Measurements from ENCODE around the gene C4A.
A peak's percentile ranks its signal among the peaks of the same experiment; 100 is the strongest.
"Not testable (repeated sequence)": the region's sequence is repeated elsewhere in the genome, so short reads cannot be mapped to it uniquely, and the experiment has no call there.

The C4A gene

DNA sequence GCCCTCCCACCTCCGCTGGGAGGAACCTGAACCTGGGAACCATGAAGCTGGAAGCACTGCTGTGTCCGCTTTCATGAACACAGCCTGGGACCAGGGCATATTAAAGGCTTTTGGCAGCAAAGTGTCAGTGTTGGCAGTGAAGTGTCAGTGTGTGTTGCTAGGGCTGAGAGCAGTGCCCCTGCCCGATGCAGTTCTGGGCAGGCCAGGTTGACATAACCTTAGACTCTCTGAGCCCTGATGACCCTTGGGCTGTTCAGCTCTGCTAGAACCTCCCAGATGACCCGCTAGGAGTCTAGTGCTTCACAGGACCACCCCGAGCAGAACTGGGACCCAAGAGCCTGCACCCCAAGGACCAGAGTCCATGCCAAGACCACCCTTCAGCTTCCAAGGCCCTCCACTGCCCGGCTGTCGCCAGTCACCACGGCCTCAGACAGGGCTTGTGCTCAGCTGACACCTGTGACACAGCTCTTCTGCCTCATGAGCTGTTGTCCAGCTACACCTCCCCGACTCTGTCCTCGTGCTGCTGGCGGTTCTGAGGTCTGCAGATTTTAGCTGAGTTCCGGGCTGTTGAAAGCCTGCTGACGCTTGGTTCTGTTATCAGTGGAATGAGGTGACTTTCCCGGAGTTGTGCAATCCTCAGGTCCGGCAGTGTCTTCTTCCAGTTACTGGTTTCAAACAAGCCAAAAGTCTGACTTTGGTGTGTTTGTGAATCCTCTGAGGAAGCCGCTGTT lies 53.6 kb downstream of the C4A start:
- not testable (repeated sequence) for DNase-seq (ENCODE audit: low read depth)

DNA sequence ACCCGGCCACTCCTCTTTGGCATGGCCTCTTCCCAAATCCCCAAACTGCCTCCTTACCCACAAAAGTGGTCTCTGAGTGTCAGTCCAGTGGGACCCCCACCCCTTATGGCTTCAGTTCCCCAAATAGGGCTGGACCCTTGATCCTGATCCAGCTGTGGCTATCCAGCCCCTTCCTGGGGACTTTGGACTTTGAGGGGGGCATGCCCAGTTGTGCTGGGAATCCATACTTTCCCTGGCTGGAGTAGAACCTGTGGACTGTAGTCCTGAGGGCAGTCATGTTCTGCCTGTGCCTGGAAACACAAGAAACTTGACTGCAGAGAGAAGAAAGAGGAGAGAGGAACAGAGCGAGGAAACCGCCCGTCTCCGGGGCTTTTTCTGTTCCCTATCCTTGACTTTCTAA lies 55.3 kb downstream of the C4A start:
- not testable (repeated sequence) for DNase-seq (ENCODE audit: low read depth)

DNA sequence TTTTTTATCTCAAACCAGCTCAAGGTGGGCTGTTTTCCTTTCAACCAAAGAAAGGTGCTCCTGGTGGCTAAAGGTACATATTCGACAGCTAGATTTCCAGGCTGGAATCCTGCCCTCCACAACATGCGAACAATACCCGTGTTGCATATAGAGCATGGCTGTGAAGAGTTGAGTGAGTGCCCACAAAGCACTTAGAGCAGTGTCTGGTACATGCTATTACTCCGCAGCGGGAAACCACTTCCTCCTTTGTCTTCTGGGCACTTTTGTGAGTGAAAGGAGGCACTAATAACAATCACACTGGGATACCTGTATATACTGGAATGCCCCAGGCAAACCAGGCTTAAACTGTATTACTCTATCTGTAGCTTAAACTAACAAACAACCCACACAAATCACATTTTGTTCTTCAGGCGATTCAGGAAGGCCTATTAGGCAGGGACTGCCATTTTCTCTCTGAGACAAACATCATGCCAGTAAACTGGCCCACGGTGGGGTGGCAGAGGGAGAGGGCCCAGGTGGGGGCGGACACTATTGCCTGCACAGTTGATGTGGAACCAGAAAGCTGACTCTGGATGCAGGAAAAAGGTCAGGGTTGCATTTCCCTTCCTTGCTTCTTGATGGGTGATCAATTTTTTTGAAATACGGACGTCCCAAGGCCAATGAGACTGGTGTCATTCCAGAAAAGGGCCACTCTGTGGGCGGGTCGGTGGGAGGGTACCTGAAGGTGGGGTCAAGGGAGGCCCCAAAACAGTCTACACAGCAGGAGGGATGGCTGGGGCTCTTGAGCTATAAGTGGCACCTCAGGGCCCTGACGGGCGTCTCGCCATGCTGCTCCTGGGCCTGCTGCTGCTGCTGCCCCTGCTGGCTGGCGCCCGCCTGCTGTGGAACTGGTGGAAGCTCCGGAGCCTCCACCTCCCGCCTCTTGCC lies 56.0 kb downstream of the C4A start, which contains the start of gene CYP21A2:
Gene CYP21A2 (plus strand): TSS at position 818 of the 927 bp plus-strand sequence. CDS start 8 bp downstream, at position 826.
- DNase-seq (ENCODE audit: low read depth), result not testable (repeated sequence)

DNA sequence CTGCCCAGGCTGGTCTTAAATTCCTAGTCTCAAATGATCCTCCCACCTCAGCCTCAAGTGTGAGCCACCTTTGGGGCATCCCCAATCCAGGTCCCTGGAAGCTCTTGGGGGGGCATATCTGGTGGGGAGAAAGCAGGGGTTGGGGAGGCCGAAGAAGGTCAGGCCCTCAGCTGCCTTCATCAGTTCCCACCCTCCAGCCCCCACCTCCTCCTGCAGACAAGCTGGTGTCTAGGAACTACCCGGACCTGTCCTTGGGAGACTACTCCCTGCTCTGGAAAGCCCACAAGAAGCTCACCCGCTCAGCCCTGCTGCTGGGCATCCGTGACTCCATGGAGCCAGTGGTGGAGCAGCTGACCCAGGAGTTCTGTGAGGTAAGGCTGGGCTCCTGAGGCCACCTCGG lies 57.0 kb downstream of the C4A start:
- DNase-seq (ENCODE audit: low read depth), result not testable (repeated sequence)

DNA sequence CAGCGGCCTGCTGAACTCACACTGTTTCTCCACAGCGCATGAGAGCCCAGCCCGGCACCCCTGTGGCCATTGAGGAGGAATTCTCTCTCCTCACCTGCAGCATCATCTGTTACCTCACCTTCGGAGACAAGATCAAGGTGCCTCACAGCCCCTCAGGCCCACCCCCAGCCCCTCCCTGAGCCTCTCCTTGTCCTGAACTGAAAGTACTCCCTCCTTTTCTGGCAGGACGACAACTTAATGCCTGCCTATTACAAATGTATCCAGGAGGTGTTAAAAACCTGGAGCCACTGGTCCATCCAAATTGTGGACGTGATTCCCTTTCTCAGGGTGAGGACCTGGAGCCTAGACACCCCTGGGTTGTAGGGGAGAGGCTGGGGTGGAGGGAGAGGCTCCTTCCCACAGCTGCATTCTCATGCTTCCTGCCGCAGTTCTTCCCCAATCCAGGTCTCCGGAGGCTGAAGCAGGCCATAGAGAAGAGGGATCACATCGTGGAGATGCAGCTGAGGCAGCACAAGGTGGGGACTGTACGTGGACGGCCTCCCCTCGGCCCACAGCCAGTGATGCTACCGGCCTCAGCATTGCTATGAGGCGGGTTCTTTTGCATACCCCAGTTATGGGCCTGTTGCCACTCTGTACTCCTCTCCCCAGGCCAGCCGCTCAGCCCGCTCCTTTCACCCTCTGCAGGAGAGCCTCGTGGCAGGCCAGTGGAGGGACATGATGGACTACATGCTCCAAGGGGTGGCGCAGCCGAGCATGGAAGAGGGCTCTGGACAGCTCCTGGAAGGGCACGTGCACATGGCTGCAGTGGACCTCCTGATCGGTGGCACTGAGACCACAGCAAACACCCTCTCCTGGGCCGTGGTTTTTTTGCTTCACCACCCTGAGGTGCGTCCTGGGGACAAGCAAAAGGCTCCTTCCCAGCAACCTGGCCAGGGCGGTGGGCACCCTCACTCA lies 57.7 kb downstream of the C4A start:
- not testable (repeated sequence) for DNase-seq (ENCODE audit: low read depth)

DNA sequence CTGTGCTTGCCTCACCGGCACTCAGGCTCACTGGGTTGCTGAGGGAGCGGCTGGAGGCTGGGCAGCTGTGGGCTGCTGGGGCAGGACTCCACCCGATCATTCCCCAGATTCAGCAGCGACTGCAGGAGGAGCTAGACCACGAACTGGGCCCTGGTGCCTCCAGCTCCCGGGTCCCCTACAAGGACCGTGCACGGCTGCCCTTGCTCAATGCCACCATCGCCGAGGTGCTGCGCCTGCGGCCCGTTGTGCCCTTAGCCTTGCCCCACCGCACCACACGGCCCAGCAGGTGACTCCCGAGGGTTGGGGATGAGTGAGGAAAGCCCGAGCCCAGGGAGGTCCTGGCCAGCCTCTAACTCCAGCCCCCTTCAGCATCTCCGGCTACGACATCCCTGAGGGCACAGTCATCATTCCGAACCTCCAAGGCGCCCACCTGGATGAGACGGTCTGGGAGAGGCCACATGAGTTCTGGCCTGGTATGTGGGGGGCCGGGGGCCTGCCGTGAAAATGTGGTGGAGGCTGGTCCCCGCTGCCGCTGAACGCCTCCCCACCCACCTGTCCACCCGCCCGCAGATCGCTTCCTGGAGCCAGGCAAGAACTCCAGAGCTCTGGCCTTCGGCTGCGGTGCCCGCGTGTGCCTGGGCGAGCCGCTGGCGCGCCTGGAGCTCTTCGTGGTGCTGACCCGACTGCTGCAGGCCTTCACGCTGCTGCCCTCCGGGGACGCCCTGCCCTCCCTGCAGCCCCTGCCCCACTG lies 58.6 kb downstream of the C4A start:
- DNase-seq (ENCODE audit: low read depth), result not testable (repeated sequence)

DNA sequence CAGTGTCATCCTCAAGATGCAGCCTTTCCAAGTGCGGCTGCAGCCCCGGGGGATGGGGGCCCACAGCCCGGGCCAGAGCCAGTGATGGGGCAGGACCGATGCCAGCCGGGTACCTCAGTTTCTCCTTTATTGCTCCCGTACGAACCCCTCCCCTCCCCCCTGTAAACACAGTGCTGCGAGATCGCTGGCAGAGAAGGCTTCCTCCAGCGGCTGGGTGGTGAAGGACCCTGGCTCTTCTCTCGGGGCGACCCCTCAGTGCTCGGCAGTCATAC lies 59.1 kb downstream of the C4A start:
- DNase-seq (ENCODE audit: low read depth), result not testable (repeated sequence)

DNA sequence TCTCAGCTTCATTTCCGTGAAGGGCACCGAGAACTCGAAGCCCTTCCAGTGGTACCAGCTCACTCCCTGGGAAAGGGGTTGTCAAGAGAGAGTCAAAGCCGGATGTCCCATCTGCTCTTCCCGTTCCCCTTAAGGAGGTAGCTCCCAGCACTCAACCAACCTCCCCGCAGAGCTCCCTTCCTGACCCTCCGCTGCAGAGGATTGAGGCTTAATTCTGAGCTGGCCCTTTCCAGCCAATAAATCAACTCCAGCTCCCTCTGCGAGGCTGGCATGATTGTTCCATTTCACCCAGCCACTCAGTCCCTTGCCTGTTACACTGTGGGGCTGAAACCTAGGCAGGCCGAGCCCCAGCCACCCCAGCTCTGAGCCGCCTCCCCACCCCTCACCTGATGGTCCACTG lies 59.5 kb downstream of the C4A start:
- DNase-seq (ENCODE audit: low read depth), result not testable (repeated sequence)

DNA sequence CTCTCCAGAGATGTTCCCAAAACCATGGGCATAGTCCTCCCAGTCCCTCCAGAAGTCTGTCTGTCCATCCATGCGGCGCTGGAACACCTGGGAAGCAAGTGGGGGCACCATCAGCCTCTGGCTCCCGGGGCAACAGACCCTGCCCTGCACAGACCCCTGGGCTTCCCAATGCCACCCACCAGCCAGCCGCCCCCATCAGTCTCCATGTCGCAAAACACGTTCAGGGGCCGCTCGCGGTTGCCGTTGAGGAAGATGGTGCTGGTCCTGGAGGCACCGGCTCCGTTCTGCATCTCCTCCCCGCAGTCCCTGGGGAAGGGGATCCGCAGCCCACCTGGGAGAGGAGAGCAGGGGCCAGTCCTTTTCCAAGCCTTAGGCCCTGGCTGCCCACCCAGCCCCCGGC lies 60.4 kb downstream of the C4A start:
- not testable (repeated sequence) for DNase-seq (ENCODE audit: low read depth)

DNA sequence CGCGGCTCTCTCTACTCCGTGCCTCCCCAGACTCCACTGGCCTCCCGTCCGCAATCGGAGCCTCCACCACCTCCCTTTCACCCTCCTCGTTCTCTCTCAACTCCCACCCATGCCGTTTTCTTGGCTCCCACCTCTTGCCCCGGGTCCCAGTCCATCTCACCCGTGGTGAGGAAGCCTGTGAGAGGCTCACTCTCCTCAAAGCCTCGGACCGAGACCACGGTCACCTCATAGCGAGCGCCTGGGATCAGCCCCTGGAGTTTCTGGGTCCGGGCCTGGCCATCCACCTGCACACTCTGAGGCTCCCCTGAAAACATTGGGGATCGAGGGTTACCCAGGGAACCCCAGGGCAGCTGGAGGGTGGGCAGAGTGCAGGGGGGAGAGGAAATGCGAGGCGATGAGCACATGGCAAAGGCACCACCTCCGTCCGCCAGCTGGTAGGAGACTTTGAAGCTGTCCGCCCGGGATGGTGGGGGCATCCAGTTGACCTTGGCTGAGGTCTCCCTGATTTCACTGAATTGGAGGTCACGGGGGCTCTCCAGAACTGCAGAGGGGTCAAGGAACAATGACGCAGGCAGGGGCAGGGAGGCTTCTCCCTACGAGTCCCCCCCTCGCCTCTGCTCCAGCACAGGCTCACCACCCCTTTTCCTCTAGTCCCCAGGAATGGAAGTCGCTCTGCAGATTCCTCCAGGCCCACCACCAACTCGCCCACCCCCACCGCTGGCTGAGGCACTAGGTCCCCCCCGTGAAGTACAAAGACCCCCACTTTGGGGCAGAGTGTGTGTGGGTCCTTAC lies 61.9 kb downstream of the C4A start:
- not testable (repeated sequence) for DNase-seq (ENCODE audit: low read depth)

DNA sequence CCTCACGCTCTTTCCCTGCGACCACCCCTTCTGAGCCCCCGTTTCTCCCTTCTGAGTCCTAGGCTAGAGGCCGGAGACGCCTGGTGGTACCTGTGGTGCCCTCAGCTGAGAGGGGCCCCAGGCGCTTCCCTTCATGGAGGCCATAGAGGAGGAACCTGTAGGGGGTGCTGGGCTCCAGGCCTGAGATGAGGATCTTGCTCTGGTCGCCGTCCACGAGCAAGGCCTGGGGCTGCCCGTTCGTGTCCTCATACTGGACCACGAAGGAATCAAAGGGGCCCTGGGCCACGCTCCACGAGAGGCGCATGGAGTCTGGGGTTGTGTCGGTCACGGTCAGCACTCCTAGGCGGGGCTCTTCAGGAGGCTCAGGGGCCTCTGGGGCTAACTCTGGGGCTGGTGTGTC lies 63.1 kb downstream of the C4A start:
- DNase-seq (ENCODE audit: low read depth), result not testable (repeated sequence)

DNA sequence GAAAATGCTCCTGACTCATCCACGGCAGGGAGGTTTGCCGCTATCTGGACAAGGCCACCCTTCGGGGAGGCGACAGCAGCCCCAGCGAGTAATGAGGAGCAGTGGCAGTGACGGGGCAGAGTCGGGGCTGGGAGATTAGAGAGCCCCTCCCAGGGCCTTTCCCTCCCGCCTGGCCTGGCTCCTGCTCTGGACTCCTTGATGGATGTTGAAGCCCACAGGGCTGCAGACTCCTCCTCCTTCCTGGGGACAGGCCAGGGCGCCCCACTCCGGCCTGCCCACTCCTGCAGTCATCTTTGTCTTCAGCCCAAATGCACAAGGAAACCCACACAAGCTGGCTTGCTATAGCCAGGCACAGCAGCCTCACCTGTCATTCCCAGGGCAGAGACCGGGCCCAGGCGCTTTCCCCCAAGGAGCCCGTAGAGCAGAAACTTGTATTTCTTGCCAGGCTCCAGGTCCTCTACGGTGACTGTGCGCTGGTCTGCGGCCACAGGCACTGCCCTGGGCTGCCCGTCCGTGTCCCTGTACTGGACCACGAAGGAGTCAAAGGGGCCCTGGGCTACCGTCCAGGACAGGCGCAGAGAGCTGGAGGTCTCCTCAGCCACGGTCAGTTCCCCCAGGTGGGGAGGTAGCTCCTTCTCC lies 64.1 kb downstream of the C4A start:
- DNase-seq (ENCODE audit: low read depth), result no peak

DNA sequence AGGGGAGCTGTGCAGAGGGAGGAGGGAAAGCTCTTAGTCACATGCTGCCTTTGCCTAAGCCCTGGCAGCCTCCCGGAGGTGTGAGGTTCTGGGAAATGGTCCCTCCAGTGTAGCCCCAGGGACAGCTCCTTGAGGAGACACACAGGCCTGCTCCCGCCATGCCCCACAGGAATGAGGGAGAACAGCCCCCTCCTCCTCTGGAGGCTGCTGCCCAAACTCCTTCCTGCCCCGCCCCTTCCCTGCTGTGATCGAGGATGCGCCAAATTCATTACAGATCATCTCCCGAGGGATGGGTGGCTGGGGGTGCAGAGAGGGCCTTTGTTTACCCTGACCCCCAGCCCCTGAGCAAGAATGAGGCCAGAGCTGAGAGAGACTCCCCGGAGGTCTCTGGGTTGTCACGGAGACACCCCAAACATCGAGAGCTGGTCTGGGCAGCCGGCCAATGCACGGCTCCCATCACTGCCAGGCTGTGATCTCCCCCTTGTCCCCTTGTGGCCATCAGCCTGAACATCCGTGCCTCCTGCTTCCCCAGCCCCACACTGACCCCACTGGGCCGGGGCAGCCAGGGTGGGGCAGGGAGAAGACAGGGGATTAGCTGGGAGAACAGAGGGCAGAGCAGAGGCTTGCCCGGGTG lies 64.7 kb downstream of the C4A start:
- peak; percentile 12 for DNase-seq (ENCODE audit: low read depth)

DNA sequence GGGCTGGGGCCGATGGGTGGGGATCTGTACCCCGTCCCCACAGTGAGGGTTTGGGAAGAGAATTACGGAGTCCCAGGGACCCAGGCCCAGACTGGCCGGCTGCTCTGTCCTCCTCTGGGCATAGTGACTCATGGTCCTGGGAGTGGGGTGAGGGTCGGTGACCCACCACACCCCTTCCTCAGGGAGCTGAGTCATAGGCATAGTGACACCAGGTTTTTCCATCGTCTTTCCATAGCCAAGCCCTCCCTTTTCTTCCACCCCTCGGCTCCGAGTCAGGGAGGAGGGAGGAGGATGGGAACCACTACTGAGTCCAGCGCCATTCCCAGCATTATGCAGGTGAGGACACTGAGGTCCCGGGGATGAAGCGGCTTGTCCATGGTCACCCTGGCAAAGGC lies 65.2 kb downstream of the C4A start:
- DNase-seq (ENCODE audit: low read depth), result no peak

DNA sequence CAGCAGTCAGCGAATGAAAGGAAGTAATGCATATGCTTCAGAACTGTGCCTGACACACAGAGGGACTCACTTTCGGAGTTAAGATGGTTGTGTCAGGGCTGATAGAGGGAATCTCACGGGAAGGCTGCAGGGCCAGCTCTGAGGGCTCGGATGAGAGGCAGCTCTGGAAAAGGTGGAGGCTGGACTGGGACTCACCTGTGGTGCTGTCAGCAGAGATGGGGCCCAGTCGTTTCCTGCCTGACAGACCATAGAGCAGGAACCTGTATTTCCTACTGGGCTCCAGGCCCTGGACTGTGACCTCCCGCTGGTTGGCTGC lies 65.6 kb downstream of the C4A start:
- DNase-seq (ENCODE audit: low read depth), result no peak

DNA sequence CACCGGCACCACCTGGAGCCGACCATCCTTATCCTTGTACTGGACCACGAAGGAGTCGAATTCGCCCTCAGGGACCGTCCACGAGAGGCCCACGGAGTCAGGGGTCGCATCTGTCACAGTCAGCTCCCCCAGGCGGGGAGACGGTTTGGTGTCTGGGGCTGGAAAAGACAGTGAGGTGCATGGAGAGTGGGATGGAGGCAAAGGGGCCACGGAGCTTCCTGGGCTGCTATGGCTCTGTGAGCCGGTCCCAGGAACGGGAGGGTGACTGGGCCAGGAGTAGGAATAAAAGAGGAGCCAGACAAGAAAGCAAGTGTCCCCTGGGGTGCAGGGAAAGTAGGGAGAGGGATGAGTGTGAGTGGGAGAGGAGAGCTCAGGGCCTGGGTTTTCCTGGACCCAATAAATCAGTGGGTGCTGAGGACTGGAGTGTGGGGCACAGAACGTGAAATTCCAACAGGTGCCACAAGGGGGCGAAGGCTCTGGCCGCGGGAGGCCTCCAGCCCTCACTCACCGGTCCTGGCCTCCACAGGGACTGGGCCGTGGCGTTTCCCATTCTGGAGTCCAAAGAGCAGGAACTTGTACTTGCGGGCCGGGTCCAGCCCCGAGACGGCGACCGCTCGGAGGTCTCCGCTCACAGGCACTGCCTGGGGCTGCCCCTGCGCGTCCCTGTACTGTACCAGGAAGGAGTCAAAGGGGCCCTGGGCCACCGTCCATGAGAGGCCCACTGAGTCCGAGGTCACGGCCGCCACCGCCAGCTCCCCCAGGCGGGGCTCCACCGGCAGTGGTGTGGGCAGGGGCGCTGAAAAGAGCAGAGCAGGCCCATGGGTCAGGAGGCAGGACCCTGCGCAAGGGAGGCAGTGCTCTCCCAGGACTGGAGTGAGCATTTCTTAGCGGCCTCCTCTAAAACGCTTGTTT lies 66.3 kb downstream of the C4A start:
- peak; percentile 40 for DNase-seq (ENCODE audit: low read depth)

DNA sequence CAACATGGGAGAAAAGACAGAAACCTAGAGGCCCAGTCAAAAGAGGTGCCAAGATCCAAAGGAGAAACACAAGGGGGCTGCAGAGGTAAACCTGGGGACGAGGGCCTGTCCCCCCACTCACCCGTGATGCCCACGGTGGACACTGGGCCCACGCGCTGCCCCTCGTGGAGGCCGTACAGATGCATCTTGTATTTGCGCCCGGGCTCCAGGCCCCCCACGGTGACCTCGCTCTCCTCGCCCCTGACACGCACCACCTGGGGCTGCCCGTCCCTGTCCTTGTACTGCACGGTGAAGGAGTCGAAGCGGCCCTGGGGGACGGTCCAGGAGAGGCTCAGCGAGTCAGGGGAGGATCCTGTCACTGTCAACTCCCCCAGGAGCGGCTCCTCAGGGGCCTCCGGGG lies 67.3 kb downstream of the C4A start:
- DNase-seq (ENCODE audit: low read depth), result not testable (repeated sequence)

DNA sequence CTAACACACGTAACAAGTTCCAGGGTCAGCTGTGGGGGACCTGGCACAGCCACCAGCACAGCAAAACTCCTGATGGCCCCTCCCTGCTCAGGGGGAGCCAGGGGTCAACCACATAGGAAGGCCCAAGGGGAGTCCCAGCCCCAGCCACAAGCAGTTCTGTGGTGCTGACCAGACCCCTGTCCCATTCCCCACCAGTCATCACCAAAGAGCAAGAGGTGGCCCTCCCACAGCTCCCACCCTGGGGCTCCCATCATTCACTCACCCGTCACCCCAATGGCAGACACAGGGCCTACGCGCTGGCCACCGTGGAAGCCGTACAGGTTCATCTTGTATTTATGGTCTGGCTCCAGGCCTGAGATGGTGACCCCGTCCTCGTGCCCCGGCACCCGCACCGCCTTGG lies 67.9 kb downstream of the C4A start:
- DNase-seq (ENCODE audit: low read depth), result not testable (repeated sequence)

DNA sequence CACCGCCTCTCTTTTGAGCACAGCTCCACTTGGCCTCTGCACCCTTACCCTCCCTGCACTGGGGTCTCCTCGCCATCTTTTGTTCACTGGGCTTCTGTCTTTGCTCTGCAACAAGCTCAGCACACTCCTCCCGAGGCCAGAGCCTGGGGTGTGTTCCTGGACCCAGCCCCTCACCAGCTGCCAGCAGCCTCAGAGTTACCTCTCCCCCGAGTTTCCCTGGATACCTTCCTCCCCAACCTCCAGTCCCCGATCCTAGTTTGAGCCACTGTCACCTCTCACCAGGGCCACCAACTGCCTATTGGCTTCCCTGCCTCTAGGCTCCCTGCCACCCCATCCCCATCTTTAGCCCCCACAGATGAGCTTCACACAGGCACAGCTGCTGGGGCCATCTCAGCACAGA lies 68.7 kb downstream of the C4A start:
- DNase-seq (ENCODE audit: low read depth), result no peak
